Measurements from ENCODE around the gene CAB39L. TPM values are rescaled to one million over a fixed set of nuclear protein-coding genes. Genes with fewer than 3 reads are reported as not detected.

CAB39L gene
- total RNA-seq, 1 donor from 2014 or later, result 11.4 TPM

DNA sequence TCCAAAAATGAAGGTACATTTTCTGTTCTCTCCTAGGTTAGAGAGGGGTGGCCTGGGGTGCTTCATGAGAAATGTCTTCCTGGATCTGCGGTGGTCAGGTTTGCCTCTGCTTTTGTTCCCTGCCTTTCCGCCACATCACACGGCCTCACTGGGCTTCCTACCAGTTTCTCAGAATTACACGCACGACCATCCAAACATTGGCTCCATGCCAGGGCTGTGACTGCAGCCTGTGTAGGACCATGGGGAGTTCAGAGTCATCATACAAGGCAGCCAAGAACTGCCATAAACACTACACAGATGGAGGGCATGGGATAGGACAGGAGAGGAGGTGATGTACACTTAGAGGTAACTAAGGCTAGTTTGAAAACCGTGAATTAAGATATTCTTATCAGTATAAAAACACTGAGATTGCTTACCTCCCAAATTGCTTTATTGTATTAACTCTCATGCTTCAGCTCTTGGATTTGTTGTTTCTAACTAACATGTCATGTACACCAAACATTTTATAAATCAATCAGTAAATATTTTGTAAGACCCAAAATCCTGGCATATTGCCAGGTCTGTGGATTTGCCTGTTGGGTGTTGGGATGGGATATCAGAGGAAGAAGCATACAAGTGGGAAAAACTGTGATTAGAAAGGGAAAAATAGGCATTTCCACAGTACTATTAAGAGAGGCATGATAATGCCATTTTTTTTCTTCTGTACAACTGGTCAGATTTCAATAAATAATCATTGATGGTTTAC, 150.9 kb downstream of the CAB39L start:
- Mint-ChIP-seq H3K4me1 (ENCODE audit: unreplicated experiment) (peaks cover 14% of the 10 kb centered on the region), H3K9me3 (no peaks in the 10 kb centered on the region), H3K36me3 (peaks cover 5% of the 10 kb centered on the region), H3K4me3 (no peak overlapping the region), H3K27me3 (no peaks in the 10 kb centered on the region), H3K27ac (no peak overlapping the region)
- TF ChIP-seq, protein P1, sequence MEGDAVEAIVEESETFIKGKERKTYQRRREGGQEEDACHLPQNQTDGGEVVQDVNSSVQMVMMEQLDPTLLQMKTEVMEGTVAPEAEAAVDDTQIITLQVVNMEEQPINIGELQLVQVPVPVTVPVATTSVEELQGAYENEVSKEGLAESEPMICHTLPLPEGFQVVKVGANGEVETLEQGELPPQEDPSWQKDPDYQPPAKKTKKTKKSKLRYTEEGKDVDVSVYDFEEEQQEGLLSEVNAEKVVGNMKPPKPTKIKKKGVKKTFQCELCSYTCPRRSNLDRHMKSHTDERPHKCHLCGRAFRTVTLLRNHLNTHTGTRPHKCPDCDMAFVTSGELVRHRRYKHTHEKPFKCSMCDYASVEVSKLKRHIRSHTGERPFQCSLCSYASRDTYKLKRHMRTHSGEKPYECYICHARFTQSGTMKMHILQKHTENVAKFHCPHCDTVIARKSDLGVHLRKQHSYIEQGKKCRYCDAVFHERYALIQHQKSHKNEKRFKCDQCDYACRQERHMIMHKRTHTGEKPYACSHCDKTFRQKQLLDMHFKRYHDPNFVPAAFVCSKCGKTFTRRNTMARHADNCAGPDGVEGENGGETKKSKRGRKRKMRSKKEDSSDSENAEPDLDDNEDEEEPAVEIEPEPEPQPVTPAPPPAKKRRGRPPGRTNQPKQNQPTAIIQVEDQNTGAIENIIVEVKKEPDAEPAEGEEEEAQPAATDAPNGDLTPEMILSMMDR (conservative IDR thresholded peaks at IDR 0.05), result no peak
- no peak for DNase-seq (ENCODE audit: extremely low spot score, unreplicated experiment)

GRCh38 chr13:49288458-49288857, 155.4 kb downstream of the CAB39L start:
- no peak overlapping the region for H3K4me3 Mint-ChIP-seq
- peaks cover 13% of the 10 kb centered on the region for H3K4me1 Mint-ChIP-seq (ENCODE audit: unreplicated experiment)
- H3K9me3 Mint-ChIP-seq, result no peaks in the 10 kb centered on the region
- peaks cover 7% of the 10 kb centered on the region for H3K36me3 Mint-ChIP-seq
- TF ChIP-seq, protein P1 (conservative IDR thresholded peaks at IDR 0.05), result no peak
- no peaks in the 10 kb centered on the region for H3K27me3 Mint-ChIP-seq
- no peak overlapping the region for H3K27ac Mint-ChIP-seq
- no peak for DNase-seq (ENCODE audit: extremely low spot score, unreplicated experiment)

GRCh38 chr13:49287995-49288394, 155.9 kb downstream of the CAB39L start:
- Mint-ChIP-seq H3K27ac (no peak overlapping the region), H3K4me3 (no peak overlapping the region), H3K36me3 (peaks cover 7% of the 10 kb centered on the region), H3K9me3 (no peaks in the 10 kb centered on the region), H3K4me1 (ENCODE audit: unreplicated experiment) (peaks cover 9% of the 10 kb centered on the region), H3K27me3 (no peaks in the 10 kb centered on the region)
- DNase-seq (ENCODE audit: extremely low spot score, unreplicated experiment), result no peak
- TF ChIP-seq, protein P1 (conservative IDR thresholded peaks at IDR 0.05), result no peak

GRCh38 chr13:49279885-49280284, 164.0 kb downstream of the CAB39L start:
- H3K4me3 Mint-ChIP-seq, result no peak overlapping the region
- no peaks in the 10 kb centered on the region for H3K4me1 Mint-ChIP-seq (ENCODE audit: unreplicated experiment)
- TF ChIP-seq, protein P1 (conservative IDR thresholded peaks at IDR 0.05), result no peak
- H3K9me3 Mint-ChIP-seq, result no peaks in the 10 kb centered on the region
- peaks cover 3% of the 10 kb centered on the region for H3K36me3 Mint-ChIP-seq
- no peak overlapping the region for H3K27ac Mint-ChIP-seq
- no peaks in the 10 kb centered on the region for H3K27me3 Mint-ChIP-seq
- no peak for DNase-seq (ENCODE audit: extremely low spot score, unreplicated experiment)

DNA sequence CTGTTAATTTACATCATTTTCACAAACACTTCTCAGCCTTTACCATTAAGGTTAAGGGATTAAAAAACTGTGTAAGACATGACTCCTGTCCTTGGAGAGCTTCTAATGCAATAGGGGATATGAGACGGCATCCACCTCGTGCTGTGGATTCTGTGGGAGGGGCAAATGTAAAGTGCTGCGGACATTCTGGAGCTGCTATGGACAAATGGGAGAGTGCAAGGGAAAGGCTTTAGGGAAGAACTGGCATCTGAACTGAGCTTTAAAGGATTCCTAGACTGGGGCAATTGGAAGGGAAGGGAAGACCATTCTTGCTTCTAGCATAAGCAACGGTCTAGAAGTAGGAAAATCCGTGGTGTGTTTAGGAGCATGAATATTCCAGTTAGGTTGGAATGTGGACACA, 164.8 kb downstream of the CAB39L start:
- Mint-ChIP-seq H3K27ac (no peak overlapping the region), H3K9me3 (no peaks in the 10 kb centered on the region), H3K4me1 (ENCODE audit: unreplicated experiment) (no peaks in the 10 kb centered on the region), H3K4me3 (no peak overlapping the region), H3K27me3 (no peaks in the 10 kb centered on the region), H3K36me3 (no peaks in the 10 kb centered on the region)
- no peak for DNase-seq (ENCODE audit: extremely low spot score, unreplicated experiment)
- TF ChIP-seq, protein P1 (conservative IDR thresholded peaks at IDR 0.05), result no peak
